Epithelial cell of umbilical artery (primary cell): Measurements from ENCODE around the gene ERRFI1. TPM values are rescaled to one million over a fixed set of nuclear protein-coding genes. Genes with fewer than 3 reads are reported as not detected.

ENCODE experiments used
- total RNA-seq: library from RNA; depleted of rRNA; stranded (reverse); fragments of >200 nt; gene quantifications from 2 replicates; pipeline ENCODE4 v1.2.3, GENCODE V29; 2014

Gene ERRFI1
- 27.3 and 33.7 TPM in 2 replicates for total RNA-seq

GRCh38 chr1:8026153-8026975 lies at the start of gene ERRFI1:
Gene ERRFI1, minus strand, starts transcription at chr1:8026309. Its CDS starts 10,690 bp downstream, at chr1:8015619.

Other genes starting within 250 kb of the ERRFI1 start
- 1.3 and 2.3 TPM in 2 replicates for gene PER3, start 242.0 kb downstream of the ERRFI1 start, total RNA-seq
- gene UTS2, start 173.2 kb downstream of the ERRFI1 start, total RNA-seq = under 0.01 TPM in 1 of 2 replicates, not detected in the other
- 0.30 and 0.65 TPM in 2 replicates for gene TNFRSF9, start 85.5 kb downstream of the ERRFI1 start, total RNA-seq
- 292 and 381 TPM in 2 replicates for gene PARK7, start 64.6 kb downstream of the ERRFI1 start, total RNA-seq